Thoracic aorta (tissue), 2 donors: ENCODE results near the gene JAM3. TPM values are rescaled to one million over a fixed set of nuclear protein-coding genes. Genes with fewer than 3 reads are reported as not detected.

Source experiments
- ATAC-seq: fragments of 150-250 bp; one replicate; pipeline ENCODE4 v1.8.0; 2017; ENCODE audit warnings: low read depth; ENCODE audit not compliant: insufficient number of reproducible peaks, low FRiP score
- DNase-seq: peaks from one replicate; pipeline ENCODE4 v3.0.0-alpha.2; 2020; ENCODE audit warnings: low spot score
- H3K27ac ChIP-seq, 2 donors: fragments of 200-600 bp; sonication (generic); 1 replicate in 1 of 2; 2 replicates in 1 of 2; pipeline ENCODE4 v1.5.1; 2016; ENCODE audit warnings: mild to moderate bottlenecking in 2 of 2, moderate library complexity in 2 of 2
- H3K27me3 ChIP-seq: fragments of 200-600 bp; sonication (generic); replicated peaks from 2 replicates; pipeline ENCODE4 v1.6.0; 2016; ENCODE audit warnings: mild to moderate bottlenecking; ENCODE audit not compliant: insufficient read depth
- H3K36me3 ChIP-seq: fragments of 200-600 bp; sonication (generic); one replicate; pipeline ENCODE4 v1.5.1; 2016
- H3K4me1 ChIP-seq, 2 donors: fragments of 200-600 bp; sonication (generic); 1 replicate in 1 of 2; 2 replicates in 1 of 2; pipeline versions ENCODE4 v1.5.1 to v1.6.0; 2016; ENCODE audit warnings: low read depth in 2 of 2, mild to moderate bottlenecking in 1 of 2; ENCODE audit not compliant: control insufficient read depth in 1 of 2
- H3K4me3 ChIP-seq: fragments of 200-600 bp; sonication (generic); 2 replicates; pipeline ENCODE4 v1.5.1; 2016; ENCODE audit warnings: mild to moderate bottlenecking
- H3K9me3 ChIP-seq: fragments of 200-600 bp; sonication (generic); 2 replicates; pipeline ENCODE4 v1.5.1; 2016
- total RNA-seq, 2 donors: library from RNA; depleted of rRNA; stranded (reverse); fragments of >200 nt; gene quantifications; one replicate each; pipeline versions ENCODE4 v1.1.0 to v1.2.3, GENCODE V29; 2016
- TF ChIP-seq, protein P1 (sequence below): fragments of 200-600 bp; sonication (generic); IDR thresholded peaks from one replicate; pipeline ENCODE4 v1.5.1; 2019; ENCODE audit warnings: antibody characterized with exemption

Gene JAM3
- total RNA-seq, 2 donors from 2014 or later, result 83.7 to 110 TPM

DNA sequence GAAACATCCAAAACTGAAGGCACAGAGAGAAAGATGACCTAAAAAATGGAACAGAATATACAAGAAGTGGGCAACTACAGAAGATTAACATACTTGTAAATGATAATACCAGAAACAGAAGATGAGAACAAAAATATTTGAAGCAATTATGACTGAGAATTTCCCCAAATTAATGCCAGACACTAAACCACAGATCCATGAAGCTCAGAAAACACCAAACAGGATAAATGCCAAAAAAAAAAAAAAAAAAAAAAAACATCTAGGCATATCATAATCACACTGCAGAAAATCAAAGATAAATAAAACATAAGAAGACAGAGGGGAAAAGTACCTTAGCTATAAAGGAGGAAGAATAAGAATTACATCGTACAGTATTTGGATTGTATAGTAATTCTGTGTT lies 65.3 kb downstream of the JAM3 start:
- DNase-seq, result no peak
- Histone ChIP-seq H3K4me3 (no peak overlapping the region), H3K4me1 (peaks cover 0 to 23% of the 10 kb centered on the region in 2 donors), H3K27me3 (no peaks in the 10 kb centered on the region), H3K36me3 (no peaks in the 10 kb centered on the region), H3K9me3 (peaks cover 9% of the 10 kb centered on the region), H3K27ac (peak overlapping the region in 1 of 2 donors; percentile 48)
- no peak for ATAC-seq
- TF ChIP-seq, protein P1, sequence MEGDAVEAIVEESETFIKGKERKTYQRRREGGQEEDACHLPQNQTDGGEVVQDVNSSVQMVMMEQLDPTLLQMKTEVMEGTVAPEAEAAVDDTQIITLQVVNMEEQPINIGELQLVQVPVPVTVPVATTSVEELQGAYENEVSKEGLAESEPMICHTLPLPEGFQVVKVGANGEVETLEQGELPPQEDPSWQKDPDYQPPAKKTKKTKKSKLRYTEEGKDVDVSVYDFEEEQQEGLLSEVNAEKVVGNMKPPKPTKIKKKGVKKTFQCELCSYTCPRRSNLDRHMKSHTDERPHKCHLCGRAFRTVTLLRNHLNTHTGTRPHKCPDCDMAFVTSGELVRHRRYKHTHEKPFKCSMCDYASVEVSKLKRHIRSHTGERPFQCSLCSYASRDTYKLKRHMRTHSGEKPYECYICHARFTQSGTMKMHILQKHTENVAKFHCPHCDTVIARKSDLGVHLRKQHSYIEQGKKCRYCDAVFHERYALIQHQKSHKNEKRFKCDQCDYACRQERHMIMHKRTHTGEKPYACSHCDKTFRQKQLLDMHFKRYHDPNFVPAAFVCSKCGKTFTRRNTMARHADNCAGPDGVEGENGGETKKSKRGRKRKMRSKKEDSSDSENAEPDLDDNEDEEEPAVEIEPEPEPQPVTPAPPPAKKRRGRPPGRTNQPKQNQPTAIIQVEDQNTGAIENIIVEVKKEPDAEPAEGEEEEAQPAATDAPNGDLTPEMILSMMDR, result no peak

DNA sequence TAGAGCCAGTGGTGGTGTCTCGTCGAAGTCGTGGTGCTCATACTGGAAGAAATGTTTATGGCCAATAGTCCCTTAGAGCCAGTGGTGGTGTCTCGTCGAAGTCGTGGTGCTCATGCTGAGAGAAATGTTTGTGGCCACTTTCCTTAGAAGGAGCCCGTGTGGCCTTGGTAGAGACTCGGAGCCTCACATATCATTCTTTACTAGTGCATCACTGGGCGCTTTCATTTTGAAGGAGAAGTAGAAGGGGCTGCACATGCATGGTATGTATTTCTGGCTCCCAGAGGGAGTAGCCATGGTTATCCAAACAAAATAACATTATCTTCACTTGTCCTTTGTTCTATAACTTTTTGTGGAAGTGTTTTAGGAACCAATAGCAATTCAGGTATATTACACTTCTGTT lies 69.5 kb downstream of the JAM3 start:
- Histone ChIP-seq H3K36me3 (peaks cover 4% of the 10 kb centered on the region), H3K4me1 (peaks cover 0 to 19% of the 10 kb centered on the region in 2 donors), H3K27ac (no peak overlapping the region), H3K27me3 (no peaks in the 10 kb centered on the region), H3K4me3 (no peak overlapping the region), H3K9me3 (peaks cover 3% of the 10 kb centered on the region)
- ATAC-seq (no peak), DNase-seq (no peak)
- TF ChIP-seq, protein P1, result no peak

DNA sequence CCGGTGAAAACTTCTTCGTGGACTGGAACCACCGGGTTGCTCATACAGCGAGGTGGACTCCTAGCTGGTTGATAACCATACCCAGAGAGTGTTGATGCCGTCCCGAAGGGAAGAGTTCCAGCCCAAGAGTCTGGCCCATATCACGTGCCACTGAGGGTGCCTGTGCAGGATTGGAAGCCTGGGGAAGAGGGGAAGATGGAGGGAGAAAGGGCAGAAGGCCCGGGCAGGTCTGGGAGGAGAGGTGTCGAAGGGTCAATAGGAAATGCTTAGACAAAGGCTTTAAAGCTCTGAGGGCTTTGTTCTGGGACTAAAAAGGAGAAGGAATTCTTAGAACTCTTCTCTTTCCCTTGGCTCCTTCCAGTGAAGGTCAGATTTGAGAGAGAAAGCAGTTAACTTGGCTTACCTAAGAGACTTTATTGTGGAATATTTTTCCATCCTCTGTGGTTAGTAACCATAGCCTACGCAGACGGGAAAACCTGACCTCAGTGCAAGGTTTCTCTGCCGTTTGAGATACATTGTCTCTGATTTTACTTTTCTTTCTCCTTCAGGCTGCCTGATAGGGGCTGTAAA lies 70.5 kb downstream of the JAM3 start:
- DNase-seq (no peak), ATAC-seq (peak; percentile 13)
- Histone ChIP-seq H3K4me1 (peaks cover 0 to 13% of the 10 kb centered on the region in 2 donors), H3K36me3 (peaks cover 4% of the 10 kb centered on the region), H3K4me3 (peak overlapping the region; percentile 34), H3K27ac (peak overlapping the region; percentile 43 to 45), H3K9me3 (no peaks in the 10 kb centered on the region), H3K27me3 (no peaks in the 10 kb centered on the region)
- TF ChIP-seq, protein P1, result no peak

DNA sequence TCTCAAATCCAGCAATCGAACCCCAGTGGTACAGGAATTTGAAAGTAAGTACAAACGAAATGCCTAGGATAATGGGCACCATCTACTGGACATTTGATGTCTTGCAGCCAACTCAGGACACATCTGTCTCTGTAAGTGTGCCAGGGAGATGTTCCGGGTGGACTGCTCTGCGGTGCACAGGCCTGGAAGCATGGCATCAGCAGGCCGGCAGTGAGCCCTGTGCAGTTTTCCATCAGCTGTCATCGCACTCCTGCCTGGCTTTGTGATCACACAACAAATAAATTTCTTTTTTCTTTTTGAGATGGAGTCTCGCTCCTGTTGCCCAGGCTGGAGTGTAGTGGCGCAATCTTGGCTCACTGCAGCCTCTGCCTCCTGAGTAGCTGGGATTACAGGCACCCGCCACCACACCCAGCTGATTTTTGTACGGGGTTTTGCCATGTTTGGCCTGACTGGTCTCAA lies 71.0 kb downstream of the JAM3 start:
- peak; percentile 61 for ATAC-seq
- peaks cover 0 to 13% of the 10 kb centered on the region in 2 donors for H3K4me1 ChIP-seq
- no peaks in the 10 kb centered on the region for H3K9me3 ChIP-seq
- H3K27ac ChIP-seq, result peak overlapping the region; percentile 43 to 45
- TF ChIP-seq, protein P1, result peak; percentile 87
- H3K27me3 ChIP-seq, result no peaks in the 10 kb centered on the region
- DNase-seq, result no peak
- peak overlapping the region; percentile 34 for H3K4me3 ChIP-seq
- peaks cover 4% of the 10 kb centered on the region for H3K36me3 ChIP-seq

DNA sequence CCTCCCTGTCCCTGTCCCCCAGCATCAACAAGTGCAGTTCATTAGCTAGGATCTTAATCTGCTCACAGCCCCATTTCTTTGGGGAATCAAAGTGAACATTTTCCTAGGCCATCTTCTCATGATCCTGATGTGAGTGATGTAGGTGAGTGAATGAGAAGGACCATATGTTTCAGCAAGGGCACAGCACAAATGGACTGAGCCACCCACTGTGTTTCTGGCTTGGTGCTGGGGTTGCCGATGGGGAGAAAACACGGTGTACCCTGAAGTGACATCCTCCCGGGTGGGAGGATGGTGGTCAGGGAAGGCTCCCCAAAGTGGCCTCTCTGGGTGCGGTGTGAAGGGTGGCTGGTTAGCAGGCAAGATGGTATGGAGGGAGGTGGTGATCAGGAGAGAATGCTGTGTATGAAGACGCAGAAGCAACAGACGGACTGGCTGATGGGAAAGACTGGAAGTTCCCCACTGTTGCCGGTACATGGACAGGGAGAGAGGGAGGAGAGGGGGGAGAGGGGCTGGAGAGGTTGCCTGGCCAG lies 72.2 kb downstream of the JAM3 start:
- TF ChIP-seq, protein P1, result no peak
- H3K4me3 ChIP-seq, result no peak overlapping the region
- ATAC-seq, result no peak
- H3K4me1 ChIP-seq, result peaks cover 0 to 13% of the 10 kb centered on the region in 2 donors
- no peaks in the 10 kb centered on the region for H3K27me3 ChIP-seq
- no peak for DNase-seq
- H3K27ac ChIP-seq, result no peak overlapping the region
- no peaks in the 10 kb centered on the region for H3K9me3 ChIP-seq
- H3K36me3 ChIP-seq, result peaks cover 7% of the 10 kb centered on the region
